SK-N-SH treated with all-trans-retinoic acid at 6 μM for 48 hours (cell line): Measurements from ENCODE around the gene C8G.

Source experiments
- ATAC-seq: fragments of 200-7000 bp; cut with Tn5 transposase; 3 replicates; pipeline ENCODE4 v1.9.1; 2020; ENCODE audit warnings: mild to moderate bottlenecking, moderate library complexity
- ARNTL ChIP-seq: fragments of 450-650 bp; formaldehyde crosslinking; IDR thresholded peaks from 2 replicates; pipeline ENCODE4 v1.5.0; 2020; ENCODE audit warnings: low read depth, mild to moderate bottlenecking, moderate library complexity, borderline replicate concordance
- BACH2 ChIP-seq: fragments of 250-450 bp; sonication (Bioruptor Pico); IDR thresholded peaks from 2 replicates; pipeline ENCODE4 v1.9.0; 2021; ENCODE audit warnings: mild to moderate bottlenecking, borderline replicate concordance
- CREB5 ChIP-seq: fragments of 250-450 bp; sonication (Bioruptor Pico); IDR thresholded peaks from 2 replicates; pipeline ENCODE4 v1.5.1; 2020; ENCODE audit warnings: low read depth, mild to moderate bottlenecking, moderate library complexity
- CSDC2 ChIP-seq: fragments of 250-450 bp; sonication (Bioruptor Pico); IDR thresholded peaks from 2 replicates; pipeline ENCODE4 v1.5.0; 2020; ENCODE audit warnings: mild to moderate bottlenecking, moderate library complexity
- CSRNP3 ChIP-seq: fragments of 250-450 bp; sonication (Bioruptor Pico); IDR thresholded peaks from 2 replicates; pipeline ENCODE4 v1.5.1; 2021; ENCODE audit warnings: mild to moderate bottlenecking, moderate library complexity
- ESRRG ChIP-seq: fragments of 250-450 bp; sonication (Bioruptor Pico); IDR thresholded peaks from 2 replicates; pipeline ENCODE4 v1.6.1; 2021; ENCODE audit warnings: mild to moderate bottlenecking
- GLIS3 ChIP-seq: fragments of 250-450 bp; sonication (Bioruptor Pico); IDR thresholded peaks from 2 replicates; pipeline ENCODE4 v1.5.0; 2020; ENCODE audit warnings: mild to moderate bottlenecking, moderate library complexity
- ISL1 ChIP-seq: fragments of 250-450 bp; sonication (Bioruptor Pico); IDR thresholded peaks from 2 replicates; pipeline ENCODE4 v2.1.2; 2022; ENCODE audit warnings: mild to moderate bottlenecking, moderate library complexity
- OSR1 ChIP-seq: fragments of 250-450 bp; sonication (Bioruptor Pico); IDR thresholded peaks from 2 replicates; pipeline ENCODE4 v1.8.0; 2022; ENCODE audit warnings: moderate library complexity, mild to moderate bottlenecking, inconsistent platforms
- PATZ1 ChIP-seq: fragments of 250-450 bp; sonication (Bioruptor Pico); IDR thresholded peaks from 2 replicates; pipeline ENCODE4 v1.8.0; 2020; ENCODE audit warnings: mild to moderate bottlenecking, moderate library complexity, borderline replicate concordance
- PPARA ChIP-seq: fragments of 250-450 bp; sonication (Bioruptor Pico); IDR thresholded peaks from 2 replicates; pipeline ENCODE4 v1.5.0; 2020; ENCODE audit warnings: mild to moderate bottlenecking, borderline replicate concordance
- RARB ChIP-seq: fragments of 250-450 bp; sonication (Bioruptor Pico); IDR thresholded peaks from 2 replicates; pipeline ENCODE4 v1.8.0; 2021; ENCODE audit warnings: mild to moderate bottlenecking, moderate library complexity
- TOX ChIP-seq: fragments of 250-450 bp; sonication (Bioruptor Pico); IDR thresholded peaks from 2 replicates; pipeline ENCODE4 v1.8.0; 2021; ENCODE audit warnings: mild to moderate bottlenecking, moderate library complexity, borderline replicate concordance
- TSHZ2 ChIP-seq: fragments of 250-450 bp; sonication (Bioruptor Pico); IDR thresholded peaks from 2 replicates; pipeline ENCODE4 v1.5.0; 2020; ENCODE audit warnings: mild to moderate bottlenecking, moderate library complexity
- ZC3H10 ChIP-seq: fragments of 250-450 bp; sonication (Bioruptor Pico); IDR thresholded peaks from 2 replicates; pipeline ENCODE4 v1.5.1; 2021; ENCODE audit warnings: mild to moderate bottlenecking, moderate library complexity
- ZNF565 ChIP-seq: fragments of 450-650 bp; formaldehyde crosslinking; conservative IDR thresholded peaks from 2 replicates; pipeline ENCODE4 v1.5.0; 2020; ENCODE audit warnings: low read depth, mild to moderate bottlenecking, moderate library complexity
- ZNF70 ChIP-seq: fragments of 450-650 bp; formaldehyde crosslinking; IDR thresholded peaks from 2 replicates; pipeline ENCODE4 v1.5.0; 2020; ENCODE audit warnings: mild to moderate bottlenecking, moderate library complexity
- ZNF8 ChIP-seq: fragments of 450-650 bp; formaldehyde crosslinking; IDR thresholded peaks from 2 replicates; pipeline ENCODE4 v1.5.0; 2020; ENCODE audit warnings: mild to moderate bottlenecking, moderate library complexity

Gene C8G

GRCh38 chr9:136951541-136952320, 6.7 kb downstream of the C8G start, which contains the start of gene LCN12:
TSS of gene LCN12 (plus strand) at chr9:136952273. CDS start at chr9:136952328, 55 bp downstream.
- TF ChIP-seq ARNTL (CRISPR knock-in tag) (no peak), RARB (CRISPR knock-in tag) (no peak), CREB5 (CRISPR knock-in tag) (no peak), ISL1 (no peak), BACH2 (CRISPR knock-in tag) (no peak), TSHZ2 (no peak), PPARA (CRISPR knock-in tag) (no peak), OSR1 (CRISPR knock-in tag) (no peak)

GRCh38 chr9:136952321-136952850, 7.3 kb downstream of the C8G start:
- TF ChIP-seq ISL1, result no peak
- TF ChIP-seq BACH2 (CRISPR knock-in tag), result no peak
- no peak for TF ChIP-seq TOX (CRISPR knock-in tag)
- no peak for TF ChIP-seq CSDC2 (CRISPR knock-in tag)
- TF ChIP-seq CREB5 (CRISPR knock-in tag), result no peak
- TF ChIP-seq, all 23 proteins: peak for 0

More at GRCh38 chr9:136951541-136952320, 6.7 kb downstream of the C8G start, which contains the start of gene LCN12:
- no peak for ATAC-seq

GRCh38 chr9:136952876-136953770, 8.1 kb downstream of the C8G start:
- no peak for ATAC-seq
- TF ChIP-seq ARNTL (CRISPR knock-in tag) (no peak), ZNF70 (no peak), GLIS3 (CRISPR knock-in tag) (no peak), CREB5 (CRISPR knock-in tag) (no peak), PATZ1 (CRISPR knock-in tag) (no peak), OSR1 (CRISPR knock-in tag) (no peak), PPARA (CRISPR knock-in tag) (no peak), ISL1 (no peak), ZC3H10 (CRISPR knock-in tag) (no peak), RARB (CRISPR knock-in tag) (no peak), CSRNP3 (CRISPR knock-in tag) (no peak), ZNF565 (CRISPR knock-in tag) (no peak), ESRRG (no peak), ZNF8 (CRISPR knock-in tag) (no peak)

More at GRCh38 chr9:136952321-136952850, 7.3 kb downstream of the C8G start:
- no peak for ATAC-seq
